ENCODE data around the gene VSTM2L. TPM values are rescaled to one million over a fixed set of nuclear protein-coding genes. Genes with fewer than 3 reads are reported as not detected.

The VSTM2L gene
- total RNA-seq, 1 donor from 2014 or later, result 2.9 TPM

DNA sequence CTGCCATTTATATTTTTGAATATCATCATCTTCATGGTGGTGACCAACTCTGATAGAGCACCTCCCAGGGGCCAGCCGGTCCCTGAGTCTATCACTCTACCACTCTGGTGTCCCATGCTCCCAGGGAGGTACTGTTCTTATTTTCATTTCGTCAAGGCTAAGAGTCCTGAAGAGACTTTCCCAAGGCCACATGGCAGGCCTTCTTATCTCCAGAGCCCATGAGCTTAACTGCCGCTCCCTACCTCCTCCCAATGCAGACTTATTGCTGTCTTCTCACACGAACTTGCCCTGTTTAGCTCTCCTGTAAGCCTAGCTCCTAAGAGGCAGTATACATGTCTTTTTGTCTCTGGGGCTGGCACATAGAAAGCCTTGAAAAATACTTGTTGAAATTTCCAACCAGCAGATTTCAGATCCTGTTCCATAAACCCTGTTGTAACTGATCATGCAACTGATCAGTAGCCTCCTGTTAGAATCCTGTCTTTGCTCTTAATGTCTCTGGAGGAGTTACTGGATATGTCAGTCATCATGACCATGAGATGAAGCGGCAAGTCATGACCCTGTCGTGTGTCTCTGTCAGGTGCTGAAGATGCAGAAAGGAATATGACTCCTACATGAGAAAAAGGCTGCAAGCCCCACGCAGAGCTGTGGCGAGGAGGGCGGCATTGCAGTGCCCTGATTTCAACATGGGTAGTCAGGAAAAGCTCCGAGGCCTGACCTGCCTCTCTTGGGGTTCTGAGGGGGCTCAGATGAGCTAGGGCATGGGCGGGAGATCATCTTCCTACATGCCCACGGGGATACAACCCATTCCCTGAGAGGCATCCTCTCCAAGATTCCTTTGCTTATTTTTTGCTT lies 70.4 kb downstream of the VSTM2L start:
- Histone ChIP-seq H3K9me3 (ENCODE audit: low read depth) (no peaks in the 10 kb centered on the region), H3K27ac (no peak overlapping the region), H3K27me3 (no peaks in the 10 kb centered on the region), H3K4me2 (no peak overlapping the region), H3F3A (ENCODE audit: low read depth) (no peaks in the 10 kb centered on the region), H3K36me3 (no peaks in the 10 kb centered on the region), H3K9ac (no peak overlapping the region), H3K4me1 (peaks cover 32% of the 10 kb centered on the region), H2AFZ (replicated peaks) (no peak overlapping the region), H3K79me2 (ENCODE audit: low read depth) (no peaks in the 10 kb centered on the region), H3K4me3 (no peak overlapping the region), H4K20me1 (ENCODE audit: low read depth) (no peaks in the 10 kb centered on the region)
- H3K9me3 Mint-ChIP-seq, result peaks cover 6% of the 10 kb centered on the region
- H3K4me3 Mint-ChIP-seq, result no peak overlapping the region
- DNase-seq (ENCODE audit: low spot score), result no peak
- no peaks in the 10 kb centered on the region for H3K36me3 Mint-ChIP-seq
- H3K4me1 Mint-ChIP-seq, result peaks cover 32% of the 10 kb centered on the region
- no peak overlapping the region for H3K27ac Mint-ChIP-seq
- peaks cover 2% of the 10 kb centered on the region for H3K27me3 Mint-ChIP-seq (ENCODE audit: insufficient read depth, low read depth)
- TF ChIP-seq, protein P1, sequence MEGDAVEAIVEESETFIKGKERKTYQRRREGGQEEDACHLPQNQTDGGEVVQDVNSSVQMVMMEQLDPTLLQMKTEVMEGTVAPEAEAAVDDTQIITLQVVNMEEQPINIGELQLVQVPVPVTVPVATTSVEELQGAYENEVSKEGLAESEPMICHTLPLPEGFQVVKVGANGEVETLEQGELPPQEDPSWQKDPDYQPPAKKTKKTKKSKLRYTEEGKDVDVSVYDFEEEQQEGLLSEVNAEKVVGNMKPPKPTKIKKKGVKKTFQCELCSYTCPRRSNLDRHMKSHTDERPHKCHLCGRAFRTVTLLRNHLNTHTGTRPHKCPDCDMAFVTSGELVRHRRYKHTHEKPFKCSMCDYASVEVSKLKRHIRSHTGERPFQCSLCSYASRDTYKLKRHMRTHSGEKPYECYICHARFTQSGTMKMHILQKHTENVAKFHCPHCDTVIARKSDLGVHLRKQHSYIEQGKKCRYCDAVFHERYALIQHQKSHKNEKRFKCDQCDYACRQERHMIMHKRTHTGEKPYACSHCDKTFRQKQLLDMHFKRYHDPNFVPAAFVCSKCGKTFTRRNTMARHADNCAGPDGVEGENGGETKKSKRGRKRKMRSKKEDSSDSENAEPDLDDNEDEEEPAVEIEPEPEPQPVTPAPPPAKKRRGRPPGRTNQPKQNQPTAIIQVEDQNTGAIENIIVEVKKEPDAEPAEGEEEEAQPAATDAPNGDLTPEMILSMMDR (IDR thresholded peaks at IDR 0.05), result no peak
- no peak for TF ChIP-seq EZH2 (IDR thresholded peaks at IDR 0.05)
- no peak for TF ChIP-seq EZH2phosphoT487 (IDR thresholded peaks at IDR 0.05)

DNA sequence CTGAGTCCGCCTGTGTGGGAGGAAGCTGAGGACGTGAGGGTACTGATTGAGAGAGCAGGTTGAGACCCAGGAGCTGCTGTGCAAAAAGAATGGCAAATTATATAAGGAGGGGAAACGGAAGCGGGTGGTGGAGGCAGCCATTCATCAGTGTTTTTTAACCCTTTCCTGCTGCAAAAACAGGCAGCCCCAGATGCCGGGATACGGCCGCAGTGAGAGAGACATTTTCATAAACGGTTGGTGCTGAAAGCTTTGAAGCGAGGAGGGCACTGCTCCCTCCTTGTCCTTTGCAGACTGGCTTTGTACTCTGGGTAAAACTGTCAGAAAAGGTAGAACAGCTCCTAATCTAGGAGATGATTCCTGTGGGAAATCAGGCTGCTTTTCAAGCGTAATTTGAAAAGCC lies 74.0 kb downstream of the VSTM2L start:
- Histone ChIP-seq H3K4me3 (no peak overlapping the region), H3K9ac (no peak overlapping the region), H3K4me2 (peak overlapping the region; percentile 57), H3K79me2 (ENCODE audit: low read depth) (no peaks in the 10 kb centered on the region), H3F3A (ENCODE audit: low read depth) (peaks cover 16% of the 10 kb centered on the region), H2AFZ (replicated peaks) (no peak overlapping the region), H4K20me1 (ENCODE audit: low read depth) (no peaks in the 10 kb centered on the region), H3K9me3 (ENCODE audit: low read depth) (no peaks in the 10 kb centered on the region), H3K36me3 (no peaks in the 10 kb centered on the region), H3K27ac (no peak overlapping the region), H3K4me1 (peaks cover 25% of the 10 kb centered on the region), H3K27me3 (no peaks in the 10 kb centered on the region)
- H3K27me3 Mint-ChIP-seq (ENCODE audit: insufficient read depth, low read depth), result peaks cover 2% of the 10 kb centered on the region
- H3K9me3 Mint-ChIP-seq, result no peaks in the 10 kb centered on the region
- TF ChIP-seq, protein P1 (IDR thresholded peaks at IDR 0.05), result no peak
- TF ChIP-seq EZH2 (IDR thresholded peaks at IDR 0.05), result no peak
- no peak for TF ChIP-seq EZH2phosphoT487 (IDR thresholded peaks at IDR 0.05)
- H3K4me3 Mint-ChIP-seq, result peak overlapping the region; percentile 72
- peak overlapping the region; percentile 40 for H3K27ac Mint-ChIP-seq
- DNase-seq (ENCODE audit: low spot score), result peak; percentile 11
- peaks cover 44% of the 10 kb centered on the region for H3K4me1 Mint-ChIP-seq
- peaks cover 2% of the 10 kb centered on the region for H3K36me3 Mint-ChIP-seq

DNA sequence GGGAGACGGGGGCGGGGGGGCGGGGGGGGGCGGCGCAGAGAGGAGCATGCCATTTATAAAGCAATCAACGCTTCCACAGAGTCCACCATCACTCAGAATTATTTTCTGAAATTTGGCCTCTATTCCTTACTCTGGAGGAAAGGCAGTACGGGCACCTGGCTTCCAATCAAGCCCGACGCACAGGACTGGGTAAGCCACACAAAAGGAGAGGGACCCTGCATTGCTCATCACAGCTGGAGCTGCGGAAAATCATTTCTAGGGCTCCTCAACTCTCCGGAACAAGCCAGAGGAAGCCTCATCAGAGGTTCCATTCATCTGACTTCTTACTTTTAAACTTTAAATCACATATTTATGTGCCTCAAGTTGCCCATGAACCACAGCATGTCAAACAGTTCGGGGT lies 74.4 kb downstream of the VSTM2L start:
- peaks cover 16% of the 10 kb centered on the region for H3F3A ChIP-seq (ENCODE audit: low read depth)
- peaks cover 25% of the 10 kb centered on the region for H3K4me1 ChIP-seq
- H3K27ac Mint-ChIP-seq, result peak overlapping the region; percentile 42
- H3K4me3 ChIP-seq, result no peak overlapping the region
- DNase-seq (ENCODE audit: low spot score), result peak; percentile 26
- H3K4me1 Mint-ChIP-seq, result peaks cover 45% of the 10 kb centered on the region
- no peaks in the 10 kb centered on the region for H4K20me1 ChIP-seq (ENCODE audit: low read depth)
- no peaks in the 10 kb centered on the region for H3K79me2 ChIP-seq (ENCODE audit: low read depth)
- H3K36me3 ChIP-seq, result no peaks in the 10 kb centered on the region
- TF ChIP-seq EZH2phosphoT487 (IDR thresholded peaks at IDR 0.05), result no peak
- no peak for TF ChIP-seq EZH2 (IDR thresholded peaks at IDR 0.05)
- TF ChIP-seq, protein P1 (IDR thresholded peaks at IDR 0.05), result no peak
- H3K27me3 Mint-ChIP-seq (ENCODE audit: insufficient read depth, low read depth), result peaks cover under 1% of the 10 kb centered on the region
- H3K27me3 ChIP-seq, result no peaks in the 10 kb centered on the region
- peaks cover 4% of the 10 kb centered on the region for H3K36me3 Mint-ChIP-seq
- H3K9me3 ChIP-seq (ENCODE audit: low read depth), result no peaks in the 10 kb centered on the region
- H3K4me3 Mint-ChIP-seq, result peak overlapping the region; percentile 8
- H3K9ac ChIP-seq, result no peak overlapping the region
- peak overlapping the region; percentile 57 for H3K4me2 ChIP-seq
- H3K27ac ChIP-seq, result no peak overlapping the region
- no peaks in the 10 kb centered on the region for H3K9me3 Mint-ChIP-seq
- peak overlapping the region; percentile 50 for H2AFZ ChIP-seq (replicated peaks)
